OCI-LY7 (cell line): ENCODE measurements around the gene COL18A1.

ENCODE experiments used
- CTCF ChIP-seq: fragments of 200-600 bp; sonication (generic); conservative IDR thresholded peaks from 2 replicates; pipeline ENCODE4 v1.5.1; 2014; ENCODE audit warnings: mild to moderate bottlenecking, antibody characterized with exemption, low read length, moderate library complexity, mixed read lengths
- EZH2phosphoT487 ChIP-seq: fragments of 200-600 bp; sonication (generic); IDR thresholded peaks from 2 replicates; pipeline ENCODE4 v1.6.1; 2018; ENCODE audit warnings: low read depth, borderline replicate concordance, mild to moderate bottlenecking, mixed run types, antibody characterized with exemption, low read length, moderate library complexity, mixed read lengths

GRCh38 chr21:45507888-45508508, 103.0 kb downstream of the COL18A1 start:
- TF ChIP-seq CTCF = no peak
- no peak for TF ChIP-seq EZH2phosphoT487
